Mucosa of descending colon (tissue), 3 donors: ENCODE results near the gene TRIOBP. TPM values are rescaled to one million over a fixed set of nuclear protein-coding genes. Genes with fewer than 3 reads are reported as not detected.

Experiments used
- ATAC-seq: fragments of 200-7000 bp; cut with Tn5 transposase; one replicate; pipeline ENCODE4 v1.9.1; 2020; ENCODE audit warnings: mild to moderate bottlenecking, moderate library complexity
- DNase-seq, 3 donors: peaks; one replicate each; pipeline ENCODE4 v3.0.0-alpha.2; 2020
- H3K36me3 ChIP-seq: fragments of 200-600 bp; one replicate; pipeline ENCODE4 v1.8.0; 2021; ENCODE audit warnings: low read depth, mild to moderate bottlenecking
- H3K4me1 ChIP-seq: fragments of 200-600 bp; one replicate; pipeline ENCODE4 v1.8.0; 2021; ENCODE audit warnings: low read depth, mild to moderate bottlenecking
- H3K4me3 ChIP-seq: fragments of 200-600 bp; one replicate; pipeline ENCODE4 v1.8.0; 2021; ENCODE audit warnings: mild to moderate bottlenecking
- H3K9me3 ChIP-seq: fragments of 200-600 bp; one replicate; pipeline ENCODE4 v1.8.0; 2021; ENCODE audit warnings: mild to moderate bottlenecking
- CTCF ChIP-seq: fragments of 200-600 bp; IDR thresholded peaks from one replicate; pipeline ENCODE4 v1.8.0; 2022; ENCODE audit warnings: antibody characterized with exemption, mild to moderate bottlenecking
- intact Hi-C, 2 donors: fragments of 100-400 bp; cut with DNase I in 1 of 2; cut with micrococcal nuclease in 1 of 2; formaldehyde crosslinking; loops; one replicate each; pipeline versions ENCODE4 v1.11.0 to v1.11.1; 2022; cut with DNase I, micrococcal nuclease
- total RNA-seq, 3 donors: library from RNA; stranded (reverse); fragmentation: NEBNext Ultra II Directional in 2 of 3; extraction: Animal tissue kit (Norgen Biotek cat#: 25700) in 2 of 3; gene quantifications; one replicate each; pipeline versions ENCODE4 v1.2.1 to v1.2.4, GENCODE V29; 2021 to 2023
- donor health status: DM: no; HTN: no; CAD: no; lungs with moderate emphysema.
- donor health status: DM: no; HTN: no; CAD: no.
- donor health status: DM: no; HTN: yes; CAD: no.

TRIOBP gene
- total RNA-seq, 3 donors from 2014 or later = 78.2 to 107 (median 78.6) TPM

GRCh38 chr22:37659066-37659896 is 37.6 kb upstream of the TRIOBP start:
- ATAC-seq = peak; percentile 57
- H3K4me1 ChIP-seq = peaks cover 51% of the 10 kb centered on the region

GRCh38 chr22:37659897-37660708 is 36.7 kb upstream of the TRIOBP start:
- Histone ChIP-seq H3K36me3 (no peaks in the 10 kb centered on the region), H3K4me1 (peaks cover 53% of the 10 kb centered on the region), H3K9me3 (no peaks in the 10 kb centered on the region), H3K4me3 (no peak overlapping the region)
- intact Hi-C loops = no loop called here
- ATAC-seq (no peak), DNase-seq (peak in 2 of 3 donors; percentile 40 to 57)
- TF ChIP-seq CTCF = no peak

More at GRCh38 chr22:37659066-37659896, 37.6 kb upstream of the TRIOBP start:
- Histone ChIP-seq H3K9me3 (no peaks in the 10 kb centered on the region), H3K36me3 (no peaks in the 10 kb centered on the region), H3K4me3 (peak overlapping the region; percentile 46)
- intact Hi-C loops = no loop called here
- DNase-seq = peak; percentile 77 to 81 (median 80)
- TF ChIP-seq CTCF = no peak

GRCh38 chr22:37660709-37661045 is 36.2 kb upstream of the TRIOBP start:
- Histone ChIP-seq H3K4me1 (peaks cover 53% of the 10 kb centered on the region), H3K9me3 (no peaks in the 10 kb centered on the region), H3K36me3 (no peaks in the 10 kb centered on the region), H3K4me3 (no peak overlapping the region)
- DNase-seq (peak in 1 of 3 donors; percentile 40), ATAC-seq (no peak)
- no peak for TF ChIP-seq CTCF
- intact Hi-C loops = no loop called here

- no peaks in the 10 kb centered on the region for H3K9me3 ChIP-seq
- TF ChIP-seq CTCF = no peak
- intact Hi-C loops = no loop called here
- peak in 1 of 3 donors; percentile 39 for DNase-seq
- no peak for ATAC-seq
- peaks cover 54% of the 10 kb centered on the region for H3K4me1 ChIP-seq
- H3K36me3 ChIP-seq = no peaks in the 10 kb centered on the region
- H3K4me3 ChIP-seq = no peak overlapping the region
Measured at GRCh38 chr22:37661160-37661924, 35.5 kb upstream of the TRIOBP start.

GRCh38 chr22:37662039-37662438 is 34.8 kb upstream of the TRIOBP start:
- peaks cover 55% of the 10 kb centered on the region for H3K4me1 ChIP-seq
- no peak overlapping the region for H3K4me3 ChIP-seq
- ATAC-seq (no peak), DNase-seq (no peak)
- TF ChIP-seq CTCF = no peak
- H3K36me3 ChIP-seq = no peaks in the 10 kb centered on the region
- no peaks in the 10 kb centered on the region for H3K9me3 ChIP-seq
- intact Hi-C loops = no loop called here
